Astrocyte (in vitro differentiated cells and primary cell): ENCODE measurements around the gene CCL13. TPM values are rescaled to one million over a fixed set of nuclear protein-coding genes. Genes with fewer than 3 reads are reported as not detected.

ENCODE experiments used
- DNase-seq: peaks from one replicate; pipeline ENCODE4 v3.0.0-alpha.2; 2010; ENCODE audit warnings: low read depth
- FAIRE-seq: peaks from 2 replicates; lab custom pipeline; 2011; peaks lifted over from hg19 to GRCh38; lab: Jason Lieb, UNC
- H2AFZ ChIP-seq: 2 replicates; pipeline ENCODE4 v1.6.0; 2012; ENCODE audit warnings: low read depth, low read length, inconsistent platforms
- H3K27ac ChIP-seq: 2 replicates; pipeline ENCODE4 v1.5.1; 2011; ENCODE audit warnings: low read depth, low read length, inconsistent platforms
- H3K27me3 ChIP-seq: 2 replicates; pipeline ENCODE4 v1.6.0; 2011; ENCODE audit warnings: low read length, inconsistent platforms; ENCODE audit not compliant: insufficient read depth
- H3K36me3 ChIP-seq: 2 replicates; pipeline ENCODE4 v1.5.1; 2011; ENCODE audit warnings: low read length, inconsistent platforms; ENCODE audit not compliant: insufficient read depth
- H3K4me1 ChIP-seq: 2 replicates; pipeline ENCODE4 v1.5.1; 2011; ENCODE audit warnings: low read length, inconsistent platforms; ENCODE audit not compliant: insufficient read depth
- H3K4me2 ChIP-seq: 2 replicates; pipeline ENCODE4 v1.6.0; 2012; ENCODE audit warnings: low read length, inconsistent platforms
- H3K4me3 ChIP-seq: 2 replicates; pipeline ENCODE4 v1.5.1; 2011; ENCODE audit warnings: low read depth, mild to moderate bottlenecking, low read length, inconsistent platforms; ENCODE audit not compliant: insufficient read depth
- H3K79me2 ChIP-seq: 2 replicates; pipeline ENCODE4 v1.6.0; 2012; ENCODE audit warnings: mild to moderate bottlenecking, low read length, inconsistent platforms; ENCODE audit not compliant: insufficient read depth
- H3K9ac ChIP-seq: 2 replicates; pipeline ENCODE4 v1.6.0; 2012; ENCODE audit warnings: mild to moderate bottlenecking, low read length, inconsistent platforms
- H3K9me3 ChIP-seq: 2 replicates; pipeline ENCODE4 v1.5.1; 2012; ENCODE audit warnings: low read depth, mild to moderate bottlenecking, low read length, inconsistent platforms; ENCODE audit not compliant: insufficient read depth
- H4K20me1 ChIP-seq: 2 replicates; pipeline ENCODE4 v1.6.0; 2012; ENCODE audit warnings: low read length, inconsistent platforms; ENCODE audit not compliant: insufficient read depth
- H3K27ac Mint-ChIP-seq: one replicate; pipeline ENCODE4 v1.8.0; 2021; ENCODE audit warnings: mild to moderate bottlenecking, mixed read lengths; ENCODE audit not compliant: unreplicated experiment
- H3K27me3 Mint-ChIP-seq: one replicate; pipeline ENCODE4 v1.8.0; 2021; ENCODE audit warnings: low read depth, mixed read lengths; ENCODE audit not compliant: unreplicated experiment
- H3K36me3 Mint-ChIP-seq: one replicate; pipeline ENCODE4 v1.8.0; 2021; ENCODE audit warnings: low read depth, mixed read lengths; ENCODE audit not compliant: unreplicated experiment
- H3K4me1 Mint-ChIP-seq: one replicate; pipeline ENCODE4 v1.8.0; 2021; ENCODE audit warnings: low read depth, mixed read lengths; ENCODE audit not compliant: unreplicated experiment
- H3K4me3 Mint-ChIP-seq: one replicate; pipeline ENCODE4 v1.8.0; 2021; ENCODE audit warnings: mild to moderate bottlenecking, moderate library complexity, mixed read lengths; ENCODE audit not compliant: unreplicated experiment
- H3K9me3 Mint-ChIP-seq: one replicate; pipeline ENCODE4 v1.8.0; 2021; ENCODE audit warnings: mild to moderate bottlenecking, mixed read lengths; ENCODE audit not compliant: unreplicated experiment
- EZH2 ChIP-seq: IDR thresholded peaks from 2 replicates; pipeline ENCODE4 v1.6.1; 2012; ENCODE audit warnings: mild to moderate bottlenecking, low read length, inconsistent platforms; ENCODE audit not compliant: insufficient read depth
- total RNA-seq: library from RNA; stranded (reverse); gene quantifications from 2 replicates; pipeline ENCODE4 v1.2.1, GENCODE V29; 2021
- TF ChIP-seq, protein P1 (sequence below): IDR thresholded peaks from 2 replicates; pipeline ENCODE4 v1.5.1; 2011; ENCODE audit warnings: low read depth, mild to moderate bottlenecking, inconsistent platforms, low read length, moderate library complexity; ENCODE audit not compliant: insufficient read depth

CCL13 gene
- total RNA-seq, 1 donor from 2014 or later = not detected

DNA sequence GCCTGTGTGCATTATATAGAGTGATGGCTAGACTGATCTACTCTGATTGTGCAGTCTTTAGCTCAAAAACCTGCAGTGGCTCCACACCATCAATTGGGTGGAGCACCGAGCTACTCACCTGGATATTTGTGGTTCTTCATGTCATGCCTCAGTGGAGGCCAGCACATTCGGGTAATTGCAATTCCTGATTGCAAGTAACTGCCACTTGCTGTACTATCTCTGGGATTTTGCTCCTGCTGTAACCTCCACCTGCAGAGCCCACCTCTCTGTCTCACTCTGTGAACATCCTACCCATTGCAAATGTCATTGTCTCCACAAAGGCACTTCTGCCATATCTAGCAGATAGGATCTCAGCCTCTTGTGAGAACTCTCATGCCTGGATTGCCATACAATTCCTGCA lies 8.5 kb downstream of the CCL13 start:
- no peak overlapping the region for H3K9ac ChIP-seq
- no peaks in the 10 kb centered on the region for H3K36me3 ChIP-seq
- no peak overlapping the region for H2AFZ ChIP-seq
- H4K20me1 ChIP-seq = no peaks in the 10 kb centered on the region
- peaks cover 2% of the 10 kb centered on the region for H3K27me3 ChIP-seq
- Mint-ChIP-seq H3K27me3 (peaks cover 19% of the 10 kb centered on the region), H3K4me3 (no peak overlapping the region), H3K36me3 (no peaks in the 10 kb centered on the region), H3K9me3 (no peaks in the 10 kb centered on the region), H3K4me1 (peaks cover 10% of the 10 kb centered on the region), H3K27ac (no peak overlapping the region)
- no peak for FAIRE-seq
- no peaks in the 10 kb centered on the region for H3K4me1 ChIP-seq
- H3K4me2 ChIP-seq = no peak overlapping the region
- H3K79me2 ChIP-seq = no peaks in the 10 kb centered on the region
- no peak overlapping the region for H3K27ac ChIP-seq
- H3K9me3 ChIP-seq = no peaks in the 10 kb centered on the region
- no peak for DNase-seq
- TF ChIP-seq, protein P1, sequence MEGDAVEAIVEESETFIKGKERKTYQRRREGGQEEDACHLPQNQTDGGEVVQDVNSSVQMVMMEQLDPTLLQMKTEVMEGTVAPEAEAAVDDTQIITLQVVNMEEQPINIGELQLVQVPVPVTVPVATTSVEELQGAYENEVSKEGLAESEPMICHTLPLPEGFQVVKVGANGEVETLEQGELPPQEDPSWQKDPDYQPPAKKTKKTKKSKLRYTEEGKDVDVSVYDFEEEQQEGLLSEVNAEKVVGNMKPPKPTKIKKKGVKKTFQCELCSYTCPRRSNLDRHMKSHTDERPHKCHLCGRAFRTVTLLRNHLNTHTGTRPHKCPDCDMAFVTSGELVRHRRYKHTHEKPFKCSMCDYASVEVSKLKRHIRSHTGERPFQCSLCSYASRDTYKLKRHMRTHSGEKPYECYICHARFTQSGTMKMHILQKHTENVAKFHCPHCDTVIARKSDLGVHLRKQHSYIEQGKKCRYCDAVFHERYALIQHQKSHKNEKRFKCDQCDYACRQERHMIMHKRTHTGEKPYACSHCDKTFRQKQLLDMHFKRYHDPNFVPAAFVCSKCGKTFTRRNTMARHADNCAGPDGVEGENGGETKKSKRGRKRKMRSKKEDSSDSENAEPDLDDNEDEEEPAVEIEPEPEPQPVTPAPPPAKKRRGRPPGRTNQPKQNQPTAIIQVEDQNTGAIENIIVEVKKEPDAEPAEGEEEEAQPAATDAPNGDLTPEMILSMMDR = no peak
- no peak for TF ChIP-seq EZH2
- no peak overlapping the region for H3K4me3 ChIP-seq

DNA sequence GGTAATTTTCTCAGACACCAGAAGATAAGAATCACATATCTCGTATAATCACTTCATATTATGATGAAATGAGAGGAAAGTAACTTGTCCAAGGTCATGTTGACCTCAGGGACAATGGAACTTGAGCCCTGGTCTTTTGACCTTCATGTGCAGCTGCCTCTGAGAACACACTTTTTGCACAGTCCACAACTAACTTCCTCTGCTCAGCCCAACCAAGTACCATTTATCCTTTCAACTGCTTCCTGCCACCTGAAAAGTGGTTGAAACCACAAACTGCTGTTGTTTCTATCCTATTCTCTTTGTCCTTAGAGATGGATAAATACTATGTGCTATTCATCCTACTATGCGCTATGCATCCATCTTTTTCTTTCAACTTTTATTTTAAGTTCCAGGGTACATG lies 9.1 kb downstream of the CCL13 start:
- Histone ChIP-seq H3K79me2 (no peaks in the 10 kb centered on the region), H3K4me3 (no peak overlapping the region), H4K20me1 (no peaks in the 10 kb centered on the region), H3K4me2 (no peak overlapping the region), H3K27me3 (peaks cover 2% of the 10 kb centered on the region), H3K27ac (no peak overlapping the region), H3K36me3 (no peaks in the 10 kb centered on the region), H3K9me3 (no peaks in the 10 kb centered on the region), H2AFZ (no peak overlapping the region), H3K9ac (no peak overlapping the region), H3K4me1 (no peaks in the 10 kb centered on the region)
- no peak for TF ChIP-seq EZH2
- TF ChIP-seq, protein P1 = no peak
- DNase-seq (no peak), FAIRE-seq (no peak)
- Mint-ChIP-seq H3K27me3 (peaks cover 24% of the 10 kb centered on the region), H3K4me3 (no peak overlapping the region), H3K27ac (no peak overlapping the region), H3K9me3 (no peaks in the 10 kb centered on the region), H3K36me3 (no peaks in the 10 kb centered on the region), H3K4me1 (peaks cover 12% of the 10 kb centered on the region)

DNA sequence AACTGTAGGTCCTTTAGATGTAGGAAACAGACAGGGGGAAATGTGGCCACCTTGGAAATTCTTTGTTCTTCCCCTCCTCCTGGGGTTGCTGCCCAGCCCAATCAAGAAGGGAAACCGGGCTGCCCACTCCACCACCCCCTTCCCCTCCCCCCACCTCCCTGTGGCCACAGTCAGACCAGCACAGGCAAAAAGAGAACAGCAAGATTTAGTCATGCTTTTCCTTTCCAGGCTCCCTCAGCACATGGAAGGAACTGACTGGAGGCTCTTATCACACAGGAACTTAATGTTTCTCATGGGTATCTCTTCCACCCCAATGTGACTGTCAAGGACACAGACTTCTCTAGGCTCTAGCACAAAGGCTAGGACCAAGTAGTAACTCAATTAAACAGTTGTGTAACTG lies 9.7 kb downstream of the CCL13 start:
- Histone ChIP-seq H2AFZ (no peak overlapping the region), H3K9ac (no peak overlapping the region), H3K4me2 (no peak overlapping the region), H3K79me2 (no peaks in the 10 kb centered on the region), H3K27me3 (peaks cover 2% of the 10 kb centered on the region), H3K4me1 (no peaks in the 10 kb centered on the region), H3K9me3 (no peaks in the 10 kb centered on the region), H3K27ac (no peak overlapping the region), H3K36me3 (no peaks in the 10 kb centered on the region), H3K4me3 (no peak overlapping the region), H4K20me1 (no peaks in the 10 kb centered on the region)
- FAIRE-seq (no peak), DNase-seq (no peak)
- Mint-ChIP-seq H3K27me3 (peaks cover 24% of the 10 kb centered on the region), H3K36me3 (no peaks in the 10 kb centered on the region), H3K27ac (no peak overlapping the region), H3K4me3 (no peak overlapping the region), H3K9me3 (no peaks in the 10 kb centered on the region), H3K4me1 (peaks cover 17% of the 10 kb centered on the region)
- TF ChIP-seq, protein P1 = no peak
- no peak for TF ChIP-seq EZH2
